ENCODE results near the gene PFDN1.

PFDN1 gene

GRCh38 chr5:140270008-140270407 is 32.9 kb downstream of the PFDN1 start:
- TF ChIP-seq ZFX (IDR thresholded peaks at IDR 0.05; ENCODE audit: borderline replicate concordance): no peak
- TF ChIP-seq CTCF (IDR thresholded peaks at IDR 0.05): no peak
- no peak overlapping the region for H3K27ac ChIP-seq

DNA sequence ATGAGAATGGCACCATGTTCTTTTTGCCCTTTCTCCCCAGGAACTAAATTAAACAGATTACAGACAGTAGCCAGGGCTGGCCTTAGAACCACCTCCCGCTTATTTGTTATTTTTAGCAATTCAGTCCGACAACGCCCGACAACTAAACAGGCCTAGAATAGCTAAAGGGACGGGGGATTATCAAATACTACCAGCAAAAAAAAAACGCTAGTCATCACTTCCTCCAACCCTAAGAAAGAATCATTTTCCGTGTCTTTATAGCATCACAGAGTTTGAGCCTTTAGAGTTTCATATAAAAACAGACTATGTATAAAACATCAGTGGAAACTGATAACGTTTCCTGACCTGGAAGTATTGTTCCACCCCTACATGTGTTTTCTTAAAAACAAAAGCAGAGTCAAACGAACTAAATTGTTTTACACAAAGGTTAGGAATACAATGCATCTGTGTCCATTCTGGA is 35.3 kb downstream of the PFDN1 start:
- no peak overlapping the region for H3K27ac ChIP-seq
- no peak for TF ChIP-seq ZFX (IDR thresholded peaks at IDR 0.05; ENCODE audit: borderline replicate concordance)
- no peak for TF ChIP-seq CTCF (IDR thresholded peaks at IDR 0.05)

DNA sequence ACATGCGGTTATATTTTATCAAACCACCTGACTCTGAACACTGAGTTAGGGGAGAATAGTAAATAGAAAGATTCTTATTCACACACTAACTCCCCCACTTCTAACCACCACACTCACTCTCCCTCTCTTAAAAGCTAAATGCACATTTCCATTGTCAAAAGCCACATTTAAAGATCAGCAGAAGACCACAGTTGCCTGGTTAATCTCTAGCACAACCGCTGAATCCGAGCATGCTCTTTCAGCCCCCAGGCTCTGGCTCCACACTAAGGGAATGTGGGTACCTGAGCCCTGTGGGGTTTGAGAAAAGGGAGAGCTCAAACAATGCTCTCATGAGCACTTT is 35.7 kb downstream of the PFDN1 start:
- H3K27ac ChIP-seq: no peak overlapping the region

DNA sequence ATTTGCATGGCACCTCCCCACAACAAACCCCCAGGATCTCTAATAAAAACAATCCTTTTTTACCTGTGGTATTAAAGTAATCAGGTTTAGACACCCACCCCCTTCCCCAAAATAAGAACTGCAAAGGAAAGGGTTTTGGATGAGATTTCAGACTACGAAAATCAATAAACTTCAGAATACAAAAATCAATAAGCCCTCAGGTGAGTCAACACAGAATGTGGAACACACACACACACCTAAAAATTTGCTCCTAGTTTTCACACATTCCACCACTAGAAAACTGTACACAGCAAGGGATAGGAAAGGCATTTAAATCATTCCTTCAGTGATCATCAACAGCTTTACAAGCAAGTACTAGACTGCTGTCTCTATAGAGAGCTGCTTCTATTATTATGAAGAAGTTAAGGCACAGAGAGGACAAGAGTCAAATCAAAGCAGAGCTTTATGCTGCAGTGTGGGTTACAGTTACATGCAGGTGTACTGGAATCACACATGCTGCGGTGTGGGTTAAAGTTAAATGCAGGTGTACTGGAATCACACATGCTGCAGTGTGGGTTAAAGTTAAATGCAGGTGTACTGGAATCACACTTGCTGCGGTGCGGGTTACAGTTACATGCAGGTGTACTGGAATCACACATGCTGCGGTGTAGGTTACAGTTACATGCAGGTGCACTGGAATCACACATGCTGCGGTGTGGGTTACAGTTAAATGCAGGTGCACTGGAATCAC is 36.3 kb downstream of the PFDN1 start:
- no peak for TF ChIP-seq CTCF (IDR thresholded peaks at IDR 0.05)
- no peak for TF ChIP-seq ZFX (IDR thresholded peaks at IDR 0.05; ENCODE audit: borderline replicate concordance)
- H3K27ac ChIP-seq: no peak overlapping the region

More for the DNA sequence above, 35.7 kb downstream of the PFDN1 start:
- no peak for TF ChIP-seq ZFX (IDR thresholded peaks at IDR 0.05; ENCODE audit: borderline replicate concordance)
- TF ChIP-seq CTCF (IDR thresholded peaks at IDR 0.05): no peak

GRCh38 chr5:140265845-140266244 is 37.1 kb downstream of the PFDN1 start:
- TF ChIP-seq CTCF (IDR thresholded peaks at IDR 0.05) (no peak), ZFX (IDR thresholded peaks at IDR 0.05; ENCODE audit: borderline replicate concordance) (no peak)
- no peak overlapping the region for H3K27ac ChIP-seq

DNA sequence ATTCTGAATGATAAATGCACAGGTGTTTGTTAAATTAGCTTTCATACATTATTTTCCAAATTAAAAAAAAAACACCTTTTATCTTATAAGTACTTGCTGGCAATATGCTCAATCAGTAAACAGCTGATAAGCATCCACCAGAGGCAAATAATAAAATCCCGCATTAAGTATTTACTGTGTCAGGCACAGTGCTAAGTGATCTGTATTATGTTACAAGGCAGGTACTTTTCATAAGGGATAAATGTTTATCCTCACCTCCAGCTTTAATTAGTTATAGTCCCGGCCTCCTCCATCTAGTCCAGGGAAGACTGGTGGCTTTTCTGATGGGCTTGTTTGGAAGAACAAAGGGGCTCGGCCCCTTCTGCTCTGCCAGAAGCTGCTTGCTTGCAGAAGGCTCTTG is 40.1 kb downstream of the PFDN1 start:
- no peak overlapping the region for H3K27ac ChIP-seq
- TF ChIP-seq CTCF (IDR thresholded peaks at IDR 0.05): no peak
- no peak for TF ChIP-seq ZFX (IDR thresholded peaks at IDR 0.05; ENCODE audit: borderline replicate concordance)

GRCh38 chr5:140262221-140262620 is 40.7 kb downstream of the PFDN1 start:
- TF ChIP-seq CTCF (IDR thresholded peaks at IDR 0.05) (no peak), ZFX (IDR thresholded peaks at IDR 0.05; ENCODE audit: borderline replicate concordance) (no peak)

More at GRCh38 chr5:140262221-140262620, 40.7 kb downstream of the PFDN1 start:
- peak overlapping the region; percentile 59 for H3K27ac ChIP-seq
